NCI-H1694 (cell line): ENCODE measurements around the gene GTPBP3.
A peak's percentile ranks its signal among the peaks of the same experiment; 100 is the strongest.

ENCODE experiments used
- DNase-seq: peaks from one replicate; lab custom pipeline; 2025; lab: John Stamatoyannopoulos, UW

GTPBP3 gene

DNA sequence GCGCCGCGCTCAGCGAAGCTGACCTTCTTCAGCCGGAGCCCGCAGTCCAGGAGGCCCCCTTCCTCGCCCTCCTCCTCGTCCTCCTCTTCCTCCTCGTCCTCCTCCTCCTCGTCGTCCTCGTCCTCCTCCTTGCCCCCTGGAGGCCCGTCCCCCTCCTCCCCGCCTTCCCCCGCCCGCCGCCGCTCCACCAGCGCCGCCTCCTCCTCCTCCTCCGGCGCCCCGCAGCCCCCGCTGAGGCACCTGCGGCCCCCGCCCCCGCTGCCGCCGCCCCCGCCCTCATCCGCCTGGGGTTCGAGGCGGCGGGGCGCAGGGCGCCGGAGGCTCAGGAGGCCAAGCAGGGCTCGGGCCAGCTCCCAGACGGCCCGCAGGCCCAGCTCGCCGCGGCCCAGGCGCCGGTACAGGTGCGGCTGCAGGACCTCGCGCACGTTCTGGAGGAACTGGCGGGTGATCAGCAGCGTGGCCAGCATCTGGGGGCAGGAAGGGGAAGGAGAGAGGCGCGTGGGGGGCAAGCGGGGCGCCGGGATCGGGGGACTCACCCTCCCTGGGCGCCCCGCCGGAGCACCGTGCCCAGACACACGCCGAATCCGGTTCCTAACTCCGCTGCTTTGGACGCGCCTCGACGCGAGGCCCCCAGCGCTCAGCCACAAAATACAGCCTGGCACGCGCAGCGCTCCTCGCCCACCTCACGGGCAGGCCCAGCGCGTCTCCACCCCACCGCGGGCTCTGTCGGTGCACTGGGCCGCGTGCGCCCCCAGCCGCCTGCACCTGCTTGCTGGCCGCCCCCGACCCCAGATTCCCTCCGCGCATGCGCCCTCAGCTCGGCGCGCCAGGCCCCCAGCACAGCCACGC, 8.6 kb upstream of the GTPBP3 start:
- no peak for DNase-seq

DNA sequence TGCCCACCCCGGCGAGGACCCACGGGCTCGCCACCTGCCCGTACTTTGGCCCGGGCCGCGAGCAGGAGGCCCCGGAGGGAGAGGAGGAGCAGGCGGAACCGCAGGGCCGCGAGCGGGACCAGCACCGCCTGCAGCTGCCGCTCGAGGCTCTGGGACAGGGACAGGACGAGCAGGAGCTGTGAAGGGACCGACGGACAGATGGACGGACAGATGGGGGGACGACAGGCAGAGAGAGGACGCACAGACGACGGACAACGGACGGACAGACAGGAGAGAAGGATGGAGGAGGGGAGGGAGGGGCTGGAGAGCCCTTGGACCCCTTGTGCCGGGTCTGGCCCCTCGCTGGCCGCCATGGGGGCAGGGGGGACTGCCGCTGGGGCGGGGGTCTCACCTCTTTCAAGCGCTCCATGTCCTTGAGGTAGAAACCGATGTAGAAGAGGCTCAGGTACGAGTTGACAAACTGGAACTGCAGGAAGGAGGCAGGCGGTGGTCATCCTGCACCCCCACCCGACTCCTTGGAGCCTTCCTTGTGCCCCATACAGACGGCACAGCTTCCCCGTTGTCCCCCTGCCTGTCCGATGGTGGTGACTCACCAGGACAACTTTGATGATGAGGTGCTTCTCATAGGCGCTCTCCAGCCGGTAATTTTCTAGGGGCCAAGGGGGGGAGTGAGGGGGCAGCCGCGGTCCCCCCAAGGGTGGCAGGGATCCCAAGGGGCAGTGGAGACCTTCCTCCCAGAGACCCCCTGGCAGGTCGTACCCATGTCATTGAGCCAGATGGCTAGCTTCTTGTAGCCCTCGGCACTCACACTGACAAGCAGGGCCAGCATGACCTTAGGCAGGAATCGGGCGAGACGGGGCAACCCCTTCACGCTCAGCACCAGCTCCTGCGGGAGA, 7.7 kb upstream of the GTPBP3 start:
- DNase-seq: no peak

DNA sequence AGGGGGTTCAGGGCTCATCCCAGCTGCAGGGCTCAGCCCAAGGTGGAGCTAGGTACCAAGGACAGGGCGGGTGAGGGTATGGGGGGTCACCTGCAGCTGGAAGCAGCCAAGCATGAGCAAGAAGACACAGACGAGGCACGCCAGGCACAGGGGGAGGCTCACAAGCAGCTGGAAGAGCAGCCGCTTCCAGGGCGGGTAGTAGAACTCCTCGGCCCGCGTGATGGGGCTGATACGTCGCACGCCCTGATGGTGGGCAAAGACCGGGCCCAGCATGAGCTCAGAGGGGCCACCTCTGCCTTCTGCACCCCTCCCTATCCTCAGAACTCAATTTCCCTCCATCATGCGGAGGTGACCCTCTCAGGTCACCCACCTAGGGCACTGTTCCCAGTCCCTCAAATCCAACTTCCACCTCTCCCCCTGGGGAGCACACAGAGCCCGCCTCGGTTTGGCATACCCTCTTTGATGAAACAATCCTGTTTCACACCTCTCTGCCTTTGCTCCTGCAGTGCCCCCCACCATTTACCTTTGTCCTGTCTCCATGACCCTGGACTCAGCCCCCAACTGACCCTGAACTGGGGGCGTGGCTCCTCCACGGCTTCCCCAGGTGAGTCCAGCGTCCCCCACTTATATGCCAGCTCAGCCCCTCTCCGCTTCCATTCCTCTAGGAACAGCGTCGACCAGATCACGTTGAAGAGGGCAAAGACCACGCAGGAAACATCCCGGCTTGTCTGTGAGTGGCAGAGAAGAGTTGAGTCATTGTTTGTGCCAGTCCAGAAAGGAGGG, 6.9 kb upstream of the GTPBP3 start:
- DNase-seq: no peak

DNA sequence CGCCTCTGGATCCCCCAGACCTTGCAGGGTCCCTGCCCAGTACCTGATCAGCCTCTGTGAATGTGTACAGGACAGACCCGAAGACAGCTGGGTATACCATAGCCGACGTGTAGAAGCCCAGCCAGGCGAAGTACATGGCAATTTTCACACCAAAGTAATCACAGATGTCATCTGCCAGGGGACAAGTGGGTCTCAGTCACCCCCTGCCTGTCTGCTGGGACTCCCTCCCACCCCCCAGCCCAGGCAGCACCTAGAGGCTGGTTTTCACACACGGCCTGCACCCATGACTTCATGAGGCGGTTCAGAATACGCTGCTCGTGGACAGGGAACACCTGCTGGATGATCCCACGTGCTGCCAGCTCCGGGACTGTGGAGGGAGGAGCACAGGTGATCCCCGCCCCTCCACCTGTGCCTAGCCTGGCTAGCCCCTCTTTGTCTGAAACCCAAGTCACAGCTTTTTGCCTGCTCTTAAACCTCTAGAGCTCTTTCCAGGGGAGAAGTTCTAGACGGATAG, 6.3 kb upstream of the GTPBP3 start:
- no peak for DNase-seq

DNA sequence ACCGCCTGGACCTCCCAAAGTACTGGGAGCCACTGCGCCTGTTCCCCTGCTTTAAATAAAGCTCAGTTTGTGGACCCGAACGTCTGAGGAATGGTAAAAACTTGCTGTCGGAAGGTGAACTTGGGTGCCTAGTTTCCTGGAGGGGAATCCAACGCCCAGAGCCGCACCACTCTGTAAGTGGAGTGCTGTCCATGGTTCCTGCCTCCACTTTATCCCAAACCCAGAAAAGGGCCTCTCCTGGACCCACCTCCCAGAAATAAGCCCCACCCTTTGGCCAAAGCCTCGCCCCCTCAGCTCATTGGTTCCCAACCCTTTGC, 5.0 kb upstream of the GTPBP3 start:
- no peak for DNase-seq

DNA sequence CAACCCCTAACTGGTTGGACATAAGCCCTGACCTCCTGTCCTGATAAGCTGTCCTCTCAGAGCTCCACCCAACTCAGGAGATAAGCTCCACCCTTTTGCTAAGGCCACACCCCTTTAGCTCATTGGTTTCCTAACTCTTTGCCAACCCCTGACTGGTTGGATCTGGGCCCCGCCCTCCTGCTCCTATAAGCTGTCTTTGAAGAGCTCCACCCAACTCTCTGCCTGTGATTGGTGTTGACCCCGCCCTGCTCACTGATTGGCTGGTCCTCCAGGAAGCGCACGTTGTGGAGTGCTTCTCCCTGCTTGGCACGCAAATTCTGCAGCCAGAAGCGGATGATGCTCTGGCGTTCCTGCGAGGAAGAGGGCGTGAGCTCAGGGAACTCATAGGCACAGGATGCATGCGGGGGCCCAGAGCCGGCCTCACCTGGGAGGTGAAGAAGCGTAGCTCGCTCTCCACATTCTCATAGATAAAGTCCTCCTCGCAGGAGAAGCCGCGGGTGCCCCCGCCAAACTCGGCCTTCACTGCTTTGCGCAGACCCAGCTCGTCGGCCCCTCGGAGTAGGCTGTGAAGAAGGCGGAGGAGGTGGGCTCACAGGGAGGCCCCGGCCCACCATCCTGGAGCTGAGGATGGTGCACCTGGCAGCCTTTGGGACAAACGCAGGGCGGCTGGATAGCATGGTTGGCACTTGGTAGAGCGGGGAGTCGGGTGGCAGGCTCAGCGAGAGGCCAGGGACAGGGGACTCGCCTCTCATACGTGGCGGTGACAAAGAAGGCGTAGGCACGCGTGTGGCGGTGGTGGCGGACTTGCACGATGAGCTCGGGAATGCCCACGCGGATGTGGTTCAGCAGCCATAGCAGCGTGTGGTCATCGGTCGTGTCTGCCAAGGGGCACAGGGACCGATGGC, 4.4 kb upstream of the GTPBP3 start:
- DNase-seq: no peak

DNA sequence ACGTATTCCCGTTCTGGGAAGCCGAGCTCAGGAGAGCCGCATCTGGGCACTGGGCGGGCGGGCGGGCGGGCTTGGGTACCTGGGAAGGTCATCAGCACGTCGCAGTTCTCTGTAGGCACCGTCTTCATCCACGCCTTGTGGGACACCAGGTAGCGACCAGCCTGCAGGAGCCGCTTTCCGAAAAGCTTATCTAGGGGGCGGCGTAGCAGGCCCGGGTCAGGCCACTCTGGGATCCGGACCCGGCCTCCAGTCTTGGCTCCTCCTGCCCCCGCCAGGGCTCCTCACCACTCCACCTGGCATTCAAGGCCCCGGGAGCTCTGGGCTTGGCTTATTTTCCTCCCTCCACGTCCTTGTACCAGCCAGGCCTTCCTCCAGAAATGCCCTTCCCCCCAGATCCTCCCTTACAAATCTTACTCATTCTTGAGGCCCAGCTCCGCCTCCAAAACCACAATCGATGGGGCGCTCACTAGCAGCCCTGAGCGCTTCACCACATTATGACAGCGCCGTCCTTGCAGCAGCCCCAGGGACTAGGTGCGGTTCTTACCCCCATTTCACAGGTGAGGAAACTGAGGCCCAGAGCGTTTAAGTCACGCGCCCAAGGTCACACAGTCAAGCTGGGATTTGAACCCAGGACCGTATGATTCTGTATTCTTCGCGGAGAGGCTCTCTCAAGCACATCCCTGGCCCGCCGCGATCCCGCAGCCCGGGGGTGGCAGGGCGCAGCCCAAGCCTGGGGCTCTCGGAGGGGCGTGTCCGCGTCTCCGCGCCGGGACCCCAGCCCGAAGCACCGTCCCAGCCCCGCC, 3.5 kb upstream of the GTPBP3 start:
- no peak for DNase-seq

DNA sequence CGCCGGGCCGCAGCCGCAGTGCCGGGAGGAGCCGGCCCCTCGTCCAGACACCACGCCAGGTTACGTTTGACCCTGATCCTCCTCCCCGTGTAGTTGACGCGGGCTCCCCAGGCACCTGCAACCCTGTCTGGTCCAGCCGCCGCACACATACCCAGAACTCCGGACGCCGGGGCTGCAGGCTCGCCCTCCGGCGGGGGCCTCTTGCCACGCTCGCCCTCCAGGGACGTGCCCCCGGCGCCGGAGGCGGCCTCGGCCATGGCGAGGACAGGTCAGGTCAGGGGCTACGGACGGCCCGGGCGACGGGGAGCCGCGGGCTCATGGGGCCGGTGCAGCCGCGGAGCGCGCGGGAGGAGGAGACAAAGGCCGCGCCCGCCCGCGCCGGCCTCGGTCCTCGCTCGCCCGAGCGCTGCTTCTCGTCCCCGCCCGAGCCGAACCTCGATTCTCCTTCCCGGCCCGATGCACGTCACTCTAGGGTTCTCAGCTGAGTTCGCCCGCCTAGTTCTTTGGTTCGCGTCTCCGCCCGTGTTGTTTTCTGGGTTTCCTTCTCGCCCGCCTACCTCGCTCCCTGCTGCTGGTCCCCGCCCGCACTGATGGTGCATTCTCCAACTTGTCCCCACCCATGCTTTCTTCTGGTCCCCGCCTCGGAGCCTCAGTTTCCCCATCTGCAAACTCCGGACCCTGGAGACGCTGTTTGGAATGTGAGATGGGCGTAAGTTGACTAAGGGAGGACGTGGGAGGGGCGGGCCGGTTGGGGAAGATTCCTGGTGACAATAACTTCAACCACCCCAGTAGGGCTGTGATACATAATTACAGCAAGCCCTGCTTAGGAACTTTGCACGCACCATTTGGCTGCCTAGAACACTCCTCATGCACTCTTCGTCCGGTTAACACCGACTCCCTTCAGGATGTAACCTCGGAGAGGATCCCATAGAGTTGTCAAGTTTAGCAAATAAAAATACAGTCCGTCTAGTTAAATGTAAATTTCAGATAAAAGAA, 2.6 kb upstream of the GTPBP3 start, which contains the start of gene ANO8:
TSS of gene ANO8 (minus strand) at position 442 of the 996 bp plus-strand sequence. CDS start at position 257, 185 bp downstream.
- DNase-seq: peak; percentile 91

DNA sequence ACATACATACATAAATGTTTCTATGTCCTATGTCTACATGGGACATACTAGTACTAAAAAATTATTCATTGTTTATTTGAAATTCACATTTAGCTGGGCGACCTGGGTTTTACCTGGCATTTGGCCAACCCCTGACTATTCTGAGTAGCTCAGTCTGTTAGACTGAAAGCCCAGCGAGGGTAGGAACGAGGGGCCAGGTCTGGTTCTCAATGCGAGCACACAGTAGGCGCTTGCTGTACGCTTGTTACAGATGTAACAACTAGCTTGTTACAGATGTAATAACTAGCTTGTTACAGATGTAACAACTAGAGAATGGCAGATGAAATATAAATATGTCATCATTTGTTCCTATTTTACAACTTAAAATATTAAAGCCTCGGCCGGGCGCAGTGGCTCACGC, 1.8 kb upstream of the GTPBP3 start:
- no peak for DNase-seq

DNA sequence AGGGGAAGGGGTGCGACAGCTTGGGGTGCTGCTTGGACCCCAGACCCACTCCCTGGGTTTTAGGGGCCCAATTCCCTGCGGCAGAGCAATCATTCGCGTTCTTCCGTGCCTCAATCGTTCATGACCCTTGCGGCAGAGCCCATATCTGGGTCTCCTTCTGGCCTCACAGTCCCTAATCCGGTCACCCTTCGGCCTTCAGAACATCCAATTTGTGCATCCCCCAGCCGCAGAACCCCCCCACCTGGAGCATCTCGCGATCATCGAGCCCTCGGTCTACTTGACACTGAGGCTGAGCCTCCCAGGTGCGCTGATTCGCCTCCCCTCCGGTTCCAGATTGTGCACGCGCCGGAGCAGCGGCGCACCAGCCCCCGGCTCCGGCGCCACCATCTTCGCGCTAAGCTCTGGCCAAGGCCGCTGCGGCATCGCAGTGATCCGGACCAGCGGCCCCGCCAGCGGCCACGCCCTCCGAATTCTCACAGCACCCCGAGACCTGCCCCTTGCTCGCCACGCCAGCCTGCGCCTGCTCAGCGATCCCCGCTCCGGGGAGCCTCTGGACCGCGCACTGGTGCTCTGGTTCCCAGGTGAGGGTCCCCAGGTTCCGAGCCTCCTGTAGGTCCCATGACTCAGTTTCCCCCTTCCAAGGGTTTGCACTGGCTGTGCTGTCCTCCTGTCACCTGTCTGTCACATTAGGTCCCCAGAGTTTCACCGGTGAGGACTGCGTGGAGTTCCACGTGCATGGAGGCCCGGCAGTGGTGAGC, 501 bp downstream of the GTPBP3 start:
- no peak for DNase-seq

DNA sequence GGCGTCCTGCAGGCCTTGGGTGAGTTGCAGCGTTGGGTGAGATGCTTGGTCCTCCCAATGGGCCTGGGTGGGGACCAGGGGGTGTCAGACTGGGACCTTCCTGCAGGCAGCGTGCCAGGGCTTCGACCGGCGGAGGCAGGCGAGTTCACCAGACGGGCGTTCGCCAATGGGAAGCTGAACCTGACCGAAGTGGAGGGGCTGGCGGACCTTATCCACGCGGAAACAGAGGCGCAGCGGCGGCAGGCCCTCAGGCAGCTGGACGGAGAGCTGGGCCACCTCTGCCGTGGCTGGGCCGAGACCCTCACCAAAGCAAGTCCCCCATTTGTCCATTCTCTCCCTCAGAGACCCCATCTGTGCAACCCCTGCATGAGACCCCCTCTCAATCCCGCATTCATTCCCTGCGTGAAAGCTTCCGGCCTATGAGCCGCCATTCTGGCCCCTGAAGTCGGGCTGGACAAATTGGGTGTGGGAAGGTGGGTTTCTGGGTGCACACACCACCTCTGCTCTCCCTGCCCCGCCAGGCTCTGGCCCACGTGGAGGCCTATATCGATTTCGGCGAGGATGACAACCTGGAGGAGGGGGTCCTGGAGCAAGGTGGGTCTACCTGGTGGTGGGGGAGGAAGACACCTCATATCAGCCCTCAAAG, 1.2 kb downstream of the GTPBP3 start:
- no peak for DNase-seq

DNA sequence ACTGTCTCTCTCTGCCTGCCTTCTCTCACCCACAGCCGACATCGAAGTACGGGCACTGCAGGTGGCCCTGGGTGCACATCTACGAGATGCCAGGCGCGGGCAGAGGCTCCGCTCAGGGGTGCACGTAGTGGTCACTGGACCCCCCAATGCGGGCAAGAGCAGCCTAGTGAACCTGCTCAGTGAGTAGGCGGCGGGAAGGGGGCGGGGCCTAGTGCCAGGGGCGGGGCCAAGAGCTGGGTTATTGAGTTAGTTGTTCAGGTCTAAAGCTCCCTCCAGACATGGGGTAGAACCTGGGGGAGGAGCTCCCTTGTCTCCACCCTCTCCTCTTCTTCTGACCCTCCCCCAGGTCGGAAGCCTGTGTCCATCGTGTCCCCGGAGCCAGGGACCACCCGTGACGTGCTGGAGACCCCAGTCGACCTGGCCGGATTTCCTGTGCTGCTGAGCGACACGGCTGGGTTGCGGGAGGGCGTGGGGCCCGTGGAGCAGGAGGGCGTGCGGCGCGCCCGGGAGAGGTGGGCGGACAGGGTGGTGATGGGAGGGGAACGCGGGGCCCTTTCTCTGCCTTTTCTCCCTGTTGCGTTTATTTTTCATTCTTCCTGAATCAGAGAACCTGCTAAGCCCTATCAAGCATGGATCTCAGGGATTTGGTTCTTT, 1.9 kb downstream of the GTPBP3 start:
- DNase-seq: no peak

DNA sequence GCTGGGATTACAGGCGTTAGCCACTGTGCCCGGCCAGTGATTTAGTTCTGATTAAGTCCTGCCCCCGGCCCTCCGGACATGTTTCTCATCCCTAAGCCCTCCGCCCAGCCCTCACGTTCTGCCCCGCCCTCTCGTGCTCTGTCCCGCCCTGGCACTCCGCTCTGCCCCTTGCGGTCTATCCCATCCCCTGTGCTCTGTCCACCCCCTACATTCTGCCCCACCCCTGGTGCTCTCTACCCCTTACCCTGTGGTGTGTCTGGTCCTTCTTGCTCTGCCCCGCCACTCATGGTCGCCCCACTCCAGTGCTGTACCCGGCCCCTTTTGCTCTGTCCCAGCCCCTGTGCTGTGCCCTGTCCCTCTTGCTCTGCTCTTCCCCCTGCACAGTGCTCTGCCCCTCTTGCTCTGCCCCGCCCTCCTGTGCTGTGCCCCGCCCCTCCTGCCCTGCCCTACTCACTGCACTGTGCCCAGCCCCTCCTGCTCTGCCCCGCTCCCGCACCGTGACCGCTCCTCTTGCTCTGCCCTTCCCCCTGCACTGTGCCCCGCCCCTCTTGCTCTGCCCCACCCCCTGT, 3.0 kb downstream of the GTPBP3 start:
- no peak for DNase-seq

DNA sequence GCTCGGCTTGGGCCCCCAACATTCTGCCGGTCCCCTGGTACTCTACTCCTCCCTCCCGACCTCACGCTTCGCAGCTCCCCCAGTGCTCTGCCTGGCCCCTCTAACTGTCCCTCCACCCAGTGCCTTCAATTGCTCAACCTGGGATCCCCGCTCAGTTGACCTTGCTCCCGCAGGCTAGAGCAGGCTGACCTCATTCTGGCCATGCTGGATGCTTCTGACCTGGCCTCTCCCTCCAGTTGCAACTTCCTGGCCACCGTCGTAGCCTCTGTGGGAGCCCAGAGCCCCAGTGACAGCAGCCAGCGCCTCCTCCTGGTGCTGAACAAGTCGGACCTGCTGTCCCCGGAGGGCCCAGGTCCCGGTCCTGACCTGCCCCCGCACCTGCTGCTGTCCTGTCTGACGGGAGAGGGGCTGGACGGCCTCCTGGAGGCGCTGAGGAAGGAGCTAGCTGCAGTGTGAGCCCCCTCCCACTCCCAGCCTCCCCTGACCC, 3.6 kb downstream of the GTPBP3 start:
- no peak for DNase-seq

DNA sequence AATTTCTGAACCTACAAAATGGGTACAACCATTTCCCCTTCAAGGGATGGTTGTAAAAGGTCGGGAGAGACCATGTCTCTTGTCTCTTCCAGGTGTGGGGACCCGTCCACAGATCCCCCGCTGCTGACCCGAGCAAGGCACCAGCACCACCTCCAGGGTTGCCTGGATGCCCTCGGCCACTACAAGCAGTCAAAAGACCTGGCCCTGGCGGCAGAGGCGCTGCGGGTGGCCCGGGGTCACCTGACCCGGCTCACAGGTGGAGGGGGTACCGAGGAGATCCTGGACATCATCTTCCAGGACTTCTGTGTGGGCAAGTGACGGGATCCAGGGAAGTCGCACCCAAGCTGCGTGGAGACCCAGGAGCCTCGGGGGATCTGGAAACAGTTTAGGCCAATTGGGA, 4.0 kb downstream of the GTPBP3 start:
- no peak for DNase-seq

DNA sequence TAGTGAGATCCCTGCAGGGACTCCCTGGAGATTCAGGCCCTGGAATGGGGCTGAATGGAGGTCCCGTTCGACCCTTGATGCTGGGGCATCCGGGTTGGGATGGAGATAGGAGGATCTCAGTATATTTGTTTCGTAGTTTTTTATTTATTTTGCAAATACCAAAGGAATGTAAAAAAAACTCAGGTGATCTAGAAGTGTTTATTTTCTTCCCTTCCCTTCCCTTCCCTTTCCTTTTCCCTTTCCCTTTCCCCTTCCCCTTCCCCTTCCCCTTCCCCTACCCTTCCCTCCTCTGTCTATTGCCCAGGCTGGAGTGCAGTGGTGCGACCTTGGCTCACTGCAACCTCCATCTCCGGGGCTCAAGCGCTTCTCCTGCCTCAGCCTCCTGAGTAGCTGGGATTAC, 4.5 kb downstream of the GTPBP3 start:
- no peak for DNase-seq
